AG10803 (cell line): ENCODE data around the gene PISD.

Experiments used
- DNase-seq: peaks from one replicate; pipeline ENCODE4 v3.0.0; 2010; ENCODE audit warnings: low read depth
- H3K4me3 ChIP-seq: 2 replicates; pipeline ENCODE4 v1.5.1; 2011; ENCODE audit warnings: mild to moderate bottlenecking, low read length, control low read depth
- CTCF ChIP-seq: conservative IDR thresholded peaks from 2 replicates; pipeline ENCODE4 v1.5.1; 2011; ENCODE audit warnings: mild to moderate bottlenecking, low read length, control low read depth, inconsistent platforms

The PISD gene

DNA sequence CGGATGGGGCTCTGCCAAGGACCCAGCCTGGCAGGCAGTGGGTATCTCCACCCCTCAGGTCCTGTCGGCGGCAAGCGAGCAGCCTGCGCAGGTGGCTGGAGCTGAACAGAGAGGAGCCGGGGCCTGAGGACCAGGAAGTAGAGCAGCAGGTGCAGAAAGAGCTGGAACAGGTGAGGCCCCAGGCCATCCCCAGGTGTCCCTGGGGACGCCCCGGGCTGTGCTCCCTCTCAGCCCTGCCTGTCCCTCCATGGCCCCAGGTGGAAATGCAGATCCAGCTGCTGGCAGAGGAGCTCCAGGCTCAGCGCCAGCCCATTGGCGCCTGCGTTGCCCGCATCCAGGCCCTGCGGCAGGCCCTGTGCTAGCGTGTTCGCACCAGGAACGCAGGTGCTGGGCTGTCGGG is 44.0 kb downstream of the PISD start:
- H3K4me3 ChIP-seq: no peak overlapping the region
- DNase-seq: no peak
- no peak for TF ChIP-seq CTCF

DNA sequence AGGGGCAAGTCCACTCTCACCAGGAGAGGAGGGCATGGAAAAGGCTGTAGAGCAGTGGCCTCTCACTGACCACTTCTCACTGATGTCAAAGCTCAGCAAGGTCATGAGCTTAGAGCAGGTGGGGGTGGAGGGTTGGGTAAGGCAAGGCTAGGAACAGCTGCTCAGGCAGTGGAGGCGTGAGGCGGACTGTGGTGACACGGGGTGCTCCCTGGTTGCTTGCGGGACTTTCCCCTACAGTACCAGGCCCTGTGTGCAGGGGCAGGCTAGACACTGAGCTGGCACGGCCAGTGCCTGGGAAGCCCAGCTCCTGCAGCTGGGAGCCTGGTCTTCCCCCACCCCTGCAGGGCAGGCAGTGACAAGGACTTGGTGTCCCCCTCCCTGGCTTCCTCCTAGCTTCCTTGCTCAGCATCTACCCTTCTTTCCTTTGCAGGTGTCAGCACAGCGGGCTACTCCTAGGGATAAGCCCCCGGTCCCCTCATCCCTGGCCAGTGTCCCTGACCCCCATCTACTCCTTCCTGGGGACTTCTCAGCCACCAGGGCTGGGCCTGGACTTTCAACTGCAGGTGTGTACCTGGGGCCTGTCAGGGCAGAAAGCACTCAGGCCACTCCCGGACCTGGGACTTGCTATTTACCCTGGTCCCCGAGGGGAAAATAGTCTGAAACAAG is 45.6 kb downstream of the PISD start:
- no peak for TF ChIP-seq CTCF
- H3K4me3 ChIP-seq: no peak overlapping the region
- no peak for DNase-seq

GRCh38 chr22:31615940-31616314 is 46.1 kb downstream of the PISD start:
- TF ChIP-seq CTCF: no peak
- no peak for DNase-seq
- H3K4me3 ChIP-seq: no peak overlapping the region

GRCh38 chr22:31615491-31615860 is 46.5 kb downstream of the PISD start:
- no peak for TF ChIP-seq CTCF
- H3K4me3 ChIP-seq: no peak overlapping the region
- DNase-seq: no peak

DNA sequence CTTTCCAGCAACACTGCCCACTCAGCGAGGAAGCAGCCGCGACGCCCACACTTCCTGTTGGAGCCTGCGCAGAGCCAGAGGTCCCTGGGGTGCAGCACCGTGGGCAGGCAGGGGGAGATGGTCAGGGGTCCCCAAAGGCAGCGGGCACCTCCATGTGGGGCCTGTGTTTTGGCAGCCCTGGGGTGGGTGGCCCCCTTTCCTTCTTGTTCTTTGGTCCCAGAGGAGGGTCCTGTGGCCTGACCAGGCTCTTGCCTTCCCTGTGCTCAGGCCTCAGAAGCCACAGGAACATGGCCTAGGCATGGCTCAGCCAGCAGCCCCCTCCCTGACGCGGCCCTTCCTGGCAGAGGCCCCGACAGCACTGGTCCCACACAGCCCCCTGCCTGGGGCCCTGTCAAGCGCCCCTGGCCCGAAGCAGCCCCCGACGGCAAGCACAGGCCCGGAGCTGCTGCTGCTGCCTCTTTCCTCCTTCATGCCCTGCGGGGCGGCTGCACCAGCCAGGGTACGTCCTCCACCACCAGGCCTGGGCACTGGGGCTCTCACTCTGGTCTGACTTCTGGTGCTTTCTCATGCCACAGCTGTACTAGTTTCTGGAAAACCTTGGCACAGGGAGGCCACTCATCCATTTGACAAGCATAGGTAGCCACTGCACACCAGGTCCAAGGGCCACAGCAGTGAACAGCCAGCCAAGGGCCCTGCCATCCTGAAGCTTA is 47.1 kb downstream of the PISD start:
- no peak for DNase-seq
- H3K4me3 ChIP-seq: no peak overlapping the region
- no peak for TF ChIP-seq CTCF

DNA sequence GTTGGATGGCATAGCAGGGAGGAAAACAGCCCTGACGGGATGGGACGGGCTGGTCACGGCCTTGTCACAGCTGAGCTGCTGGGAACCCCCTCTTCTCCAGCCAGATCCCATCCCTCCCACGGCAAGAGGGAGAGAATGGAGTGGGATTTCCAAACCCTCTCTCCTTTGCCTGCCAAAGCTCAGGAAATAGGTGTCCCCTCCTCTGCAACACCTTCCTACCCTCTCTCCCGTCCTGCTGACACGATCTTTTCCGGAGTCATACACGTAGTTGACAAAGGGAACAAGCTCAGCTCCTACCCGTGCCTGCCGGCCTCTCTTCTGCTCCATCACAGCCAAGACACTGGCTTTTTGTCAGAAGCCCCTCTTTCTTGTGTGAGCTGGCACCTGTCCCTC is 48.1 kb downstream of the PISD start:
- H3K4me3 ChIP-seq: no peak overlapping the region
- TF ChIP-seq CTCF: no peak
- no peak for DNase-seq

GRCh38 chr22:31613286-31613903 is 48.6 kb downstream of the PISD start:
- H3K4me3 ChIP-seq: no peak overlapping the region
- no peak for TF ChIP-seq CTCF
- no peak for DNase-seq
